ENCODE data around the gene BIRC5. TPM values are rescaled to one million over a fixed set of nuclear protein-coding genes. Genes with fewer than 3 reads are reported as not detected.

Gene BIRC5
- total RNA-seq, 1 donor from 2014 or later = 134 TPM

DNA sequence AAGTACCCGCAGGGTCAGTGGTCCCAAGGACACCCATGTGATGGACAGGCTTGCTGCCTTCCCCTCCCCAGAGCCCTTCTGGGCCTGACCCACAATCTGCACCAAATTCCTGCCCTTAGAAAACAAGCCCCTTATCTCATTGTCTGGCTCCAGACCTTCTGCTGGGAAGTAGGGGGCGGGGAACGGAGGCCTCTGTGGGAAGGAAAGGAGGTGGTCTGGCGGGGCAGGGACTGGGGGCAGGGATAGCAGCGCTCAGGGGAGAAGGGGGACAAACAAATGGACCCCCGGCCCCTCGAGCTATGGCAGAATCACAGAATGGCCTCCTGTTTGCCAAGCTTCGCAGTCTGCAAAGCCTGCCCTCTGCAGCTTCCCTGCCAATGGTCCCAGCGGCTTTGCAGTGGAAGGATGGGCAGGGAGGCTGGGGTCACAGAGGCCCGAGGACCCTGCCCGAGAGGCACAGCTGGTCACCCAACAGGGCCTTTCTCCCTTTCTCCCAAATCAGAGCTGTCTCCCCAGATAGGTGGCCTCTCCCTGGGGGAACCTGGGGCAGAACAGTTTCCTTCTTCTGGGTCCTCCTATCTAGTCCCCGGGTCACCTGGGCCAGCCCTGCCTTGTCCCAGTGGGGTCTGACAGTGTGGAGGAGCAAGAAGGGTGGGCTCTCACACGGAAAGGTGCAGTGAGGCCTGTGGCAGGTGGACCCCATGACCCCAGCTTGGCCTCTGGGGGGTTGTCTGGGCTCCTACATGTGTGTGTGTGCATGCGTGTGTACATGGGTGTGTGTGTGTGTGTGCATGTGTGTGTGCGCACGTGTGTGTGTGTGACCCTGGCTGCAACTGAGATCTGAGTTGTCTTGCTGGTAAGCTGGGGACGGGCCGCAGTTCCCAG lies 42.9 kb downstream of the BIRC5 start:
- Mint-ChIP-seq H3K4me1 (peaks cover 27% of the 10 kb centered on the region), H3K4me3 (peak overlapping the region; percentile 19), H3K27me3 (ENCODE audit: low read depth) (no peaks in the 10 kb centered on the region), H3K27ac (ENCODE audit: unreplicated experiment) (no peak overlapping the region), H3K36me3 (ENCODE audit: low read depth) (no peaks in the 10 kb centered on the region), H3K9me3 (no peaks in the 10 kb centered on the region)
- DNase-seq (ENCODE audit: low read depth, low spot score) = no peak
- TF ChIP-seq, protein P1, sequence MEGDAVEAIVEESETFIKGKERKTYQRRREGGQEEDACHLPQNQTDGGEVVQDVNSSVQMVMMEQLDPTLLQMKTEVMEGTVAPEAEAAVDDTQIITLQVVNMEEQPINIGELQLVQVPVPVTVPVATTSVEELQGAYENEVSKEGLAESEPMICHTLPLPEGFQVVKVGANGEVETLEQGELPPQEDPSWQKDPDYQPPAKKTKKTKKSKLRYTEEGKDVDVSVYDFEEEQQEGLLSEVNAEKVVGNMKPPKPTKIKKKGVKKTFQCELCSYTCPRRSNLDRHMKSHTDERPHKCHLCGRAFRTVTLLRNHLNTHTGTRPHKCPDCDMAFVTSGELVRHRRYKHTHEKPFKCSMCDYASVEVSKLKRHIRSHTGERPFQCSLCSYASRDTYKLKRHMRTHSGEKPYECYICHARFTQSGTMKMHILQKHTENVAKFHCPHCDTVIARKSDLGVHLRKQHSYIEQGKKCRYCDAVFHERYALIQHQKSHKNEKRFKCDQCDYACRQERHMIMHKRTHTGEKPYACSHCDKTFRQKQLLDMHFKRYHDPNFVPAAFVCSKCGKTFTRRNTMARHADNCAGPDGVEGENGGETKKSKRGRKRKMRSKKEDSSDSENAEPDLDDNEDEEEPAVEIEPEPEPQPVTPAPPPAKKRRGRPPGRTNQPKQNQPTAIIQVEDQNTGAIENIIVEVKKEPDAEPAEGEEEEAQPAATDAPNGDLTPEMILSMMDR (conservative IDR thresholded peaks at IDR 0.05) = no peak

DNA sequence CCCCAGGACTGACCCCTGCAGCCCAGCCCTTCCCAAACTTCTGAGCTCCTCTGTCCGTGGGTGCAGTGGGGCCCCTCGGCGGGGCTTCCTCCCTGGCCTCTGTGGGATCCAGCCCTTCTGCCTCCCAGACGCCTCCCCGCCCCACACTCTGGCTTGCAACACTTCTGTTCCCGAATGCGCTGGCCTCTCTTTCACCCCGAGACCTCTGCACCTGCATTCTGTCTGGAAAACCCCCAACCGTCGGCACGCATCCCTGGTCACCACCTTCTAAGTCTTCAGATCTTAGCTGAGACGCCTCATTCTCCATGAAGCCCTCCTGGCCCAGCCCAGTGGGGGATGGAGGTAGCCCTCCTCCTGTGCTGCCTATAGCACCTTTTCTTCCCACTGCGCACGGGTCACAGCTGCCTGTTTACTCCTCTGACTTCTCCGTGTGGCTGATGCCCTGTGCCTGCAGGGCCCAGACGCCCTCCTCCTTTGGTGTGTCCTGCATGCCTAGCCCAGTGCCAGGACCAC lies 43.8 kb downstream of the BIRC5 start:
- no peaks in the 10 kb centered on the region for H3K27me3 Mint-ChIP-seq (ENCODE audit: low read depth)
- H3K36me3 Mint-ChIP-seq (ENCODE audit: low read depth) = no peaks in the 10 kb centered on the region
- peaks cover 27% of the 10 kb centered on the region for H3K4me1 Mint-ChIP-seq
- H3K9me3 Mint-ChIP-seq = no peaks in the 10 kb centered on the region
- TF ChIP-seq, protein P1 (conservative IDR thresholded peaks at IDR 0.05) = no peak
- H3K4me3 Mint-ChIP-seq = peak overlapping the region; percentile 45
- no peak overlapping the region for H3K27ac Mint-ChIP-seq (ENCODE audit: unreplicated experiment)
- no peak for DNase-seq (ENCODE audit: low read depth, low spot score)

DNA sequence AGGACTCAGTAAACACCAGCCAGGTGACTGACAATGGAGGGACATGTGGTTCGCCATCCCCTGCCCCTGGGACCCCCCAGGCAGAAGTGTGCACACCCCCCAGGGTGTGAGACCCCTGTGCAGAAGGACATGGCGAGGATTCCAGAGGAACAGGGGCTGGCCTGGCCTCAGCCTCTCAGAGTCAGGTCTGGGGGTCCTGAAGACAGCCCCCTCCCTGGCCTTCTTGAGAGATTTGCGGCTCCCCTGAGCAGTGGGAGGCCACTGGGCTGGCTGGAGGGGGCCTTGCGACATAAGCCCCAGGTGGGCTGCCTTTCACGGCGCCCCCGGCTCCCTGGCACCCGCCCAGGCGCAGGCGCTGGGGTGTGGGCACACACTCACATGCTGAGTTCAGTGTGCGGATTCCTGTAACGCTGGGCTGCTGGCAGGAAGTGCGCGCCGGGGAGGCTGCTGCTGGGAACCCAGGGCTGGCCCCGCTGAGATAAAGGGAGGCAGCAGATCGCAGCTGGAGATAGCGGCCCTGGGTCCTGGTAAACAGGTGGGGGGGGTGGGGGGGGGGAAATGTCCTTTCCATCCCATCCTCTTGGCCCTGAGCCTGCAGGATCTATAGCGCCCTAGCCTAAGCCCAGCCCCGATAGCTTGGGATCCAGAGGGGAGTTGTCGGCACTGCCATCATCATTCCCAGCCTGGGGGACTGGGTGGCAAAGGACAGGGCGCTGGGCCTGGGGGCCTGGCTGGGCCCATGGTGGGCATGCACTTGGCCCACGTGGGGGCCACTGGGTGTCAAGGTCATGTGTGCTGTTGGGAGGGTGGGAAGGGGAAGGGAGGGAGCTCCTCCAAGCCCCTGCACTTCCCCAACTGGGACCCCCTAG lies 44.5 kb downstream of the BIRC5 start:
- Mint-ChIP-seq H3K4me1 (peaks cover 31% of the 10 kb centered on the region), H3K9me3 (no peaks in the 10 kb centered on the region), H3K27me3 (ENCODE audit: low read depth) (no peaks in the 10 kb centered on the region), H3K36me3 (ENCODE audit: low read depth) (no peaks in the 10 kb centered on the region), H3K27ac (ENCODE audit: unreplicated experiment) (no peak overlapping the region), H3K4me3 (peak overlapping the region; percentile 45)
- DNase-seq (ENCODE audit: low read depth, low spot score) = no peak
- TF ChIP-seq, protein P1 (conservative IDR thresholded peaks at IDR 0.05) = no peak

DNA sequence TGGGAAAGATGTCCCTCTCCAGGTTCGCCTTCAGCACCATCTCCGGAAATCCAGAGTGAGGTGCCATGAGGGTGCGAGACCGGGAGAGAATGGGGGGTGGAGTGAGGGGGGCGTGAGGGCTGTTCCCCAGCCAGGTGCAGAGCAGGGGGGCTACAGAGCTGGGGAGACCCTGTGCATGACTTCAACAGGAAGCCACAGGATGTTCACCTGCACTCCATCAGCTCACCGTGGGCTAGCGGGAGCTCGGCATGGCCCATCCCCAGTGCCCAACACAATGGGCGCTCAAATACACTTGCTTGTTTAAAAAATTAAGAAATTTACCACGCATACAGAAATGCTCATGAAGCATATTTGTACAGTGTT lies 45.1 kb downstream of the BIRC5 start:
- Mint-ChIP-seq H3K27me3 (ENCODE audit: low read depth) (no peaks in the 10 kb centered on the region), H3K4me1 (peaks cover 27% of the 10 kb centered on the region), H3K27ac (ENCODE audit: unreplicated experiment) (no peak overlapping the region), H3K9me3 (no peaks in the 10 kb centered on the region), H3K36me3 (ENCODE audit: low read depth) (no peaks in the 10 kb centered on the region), H3K4me3 (no peak overlapping the region)
- TF ChIP-seq, protein P1 (conservative IDR thresholded peaks at IDR 0.05) = no peak
- no peak for DNase-seq (ENCODE audit: low read depth, low spot score)

DNA sequence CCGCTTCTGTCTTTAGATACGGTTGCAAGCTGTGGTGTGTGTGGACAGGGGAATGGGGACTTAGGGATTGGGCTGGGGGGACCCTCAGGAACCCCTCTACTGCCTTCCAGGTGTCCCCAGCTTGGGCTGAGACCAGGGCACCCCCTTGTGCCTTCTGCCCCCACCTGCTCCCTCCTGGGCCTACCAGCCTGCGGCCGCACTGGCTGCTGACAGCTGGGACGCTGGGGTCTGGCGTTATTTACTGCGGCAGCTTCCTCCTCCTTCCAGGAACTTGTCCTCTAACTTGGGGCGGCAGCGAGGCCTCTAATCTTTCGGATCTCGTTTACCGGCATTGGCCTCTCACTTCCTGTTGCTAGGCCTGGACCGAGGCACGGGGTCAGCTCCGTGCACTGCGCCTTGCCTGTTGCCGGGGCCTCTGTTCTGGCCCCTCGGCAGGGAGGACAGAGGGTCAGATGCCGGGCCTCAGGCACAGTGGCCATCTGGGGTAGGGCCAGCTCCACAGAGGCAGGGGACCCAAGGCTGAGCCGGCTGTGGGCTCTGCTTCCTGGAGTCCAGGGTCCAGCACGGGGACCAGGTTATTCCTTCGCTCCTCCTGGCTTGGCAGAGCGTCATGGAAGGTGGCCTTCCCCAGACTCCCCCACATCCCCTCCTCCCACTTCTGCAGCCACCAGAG lies 49.1 kb downstream of the BIRC5 start:
- H3K36me3 Mint-ChIP-seq (ENCODE audit: low read depth) = no peaks in the 10 kb centered on the region
- DNase-seq (ENCODE audit: low read depth, low spot score) = no peak
- H3K4me1 Mint-ChIP-seq = peaks cover 16% of the 10 kb centered on the region
- H3K4me3 Mint-ChIP-seq = no peak overlapping the region
- no peaks in the 10 kb centered on the region for H3K27me3 Mint-ChIP-seq (ENCODE audit: low read depth)
- TF ChIP-seq, protein P1 (conservative IDR thresholded peaks at IDR 0.05) = no peak
- H3K9me3 Mint-ChIP-seq = no peaks in the 10 kb centered on the region
- H3K27ac Mint-ChIP-seq (ENCODE audit: unreplicated experiment) = peak overlapping the region; percentile 93
